ENCODE results near the gene KAT7.

DNA sequence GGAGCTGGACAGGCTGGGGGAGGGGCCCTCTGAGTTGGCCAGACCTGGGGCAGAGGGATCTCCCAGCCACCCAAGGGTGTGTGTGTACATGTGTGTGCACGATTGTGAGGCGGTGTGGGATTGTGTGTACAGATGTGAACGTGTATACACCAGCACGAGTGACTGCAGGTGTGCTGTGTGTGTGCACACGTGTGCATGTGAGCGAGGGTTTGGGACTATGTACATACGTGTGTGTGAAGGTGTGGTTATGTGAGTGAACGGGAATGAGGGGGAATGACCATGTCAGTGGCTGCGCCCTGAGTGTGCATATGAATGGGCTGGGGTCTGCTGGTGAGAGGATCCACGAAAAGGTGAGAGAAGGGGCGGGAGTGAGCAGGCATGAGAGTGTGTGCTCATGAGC, 81.8 kb downstream of the KAT7 start:
- TF ChIP-seq, protein P1, sequence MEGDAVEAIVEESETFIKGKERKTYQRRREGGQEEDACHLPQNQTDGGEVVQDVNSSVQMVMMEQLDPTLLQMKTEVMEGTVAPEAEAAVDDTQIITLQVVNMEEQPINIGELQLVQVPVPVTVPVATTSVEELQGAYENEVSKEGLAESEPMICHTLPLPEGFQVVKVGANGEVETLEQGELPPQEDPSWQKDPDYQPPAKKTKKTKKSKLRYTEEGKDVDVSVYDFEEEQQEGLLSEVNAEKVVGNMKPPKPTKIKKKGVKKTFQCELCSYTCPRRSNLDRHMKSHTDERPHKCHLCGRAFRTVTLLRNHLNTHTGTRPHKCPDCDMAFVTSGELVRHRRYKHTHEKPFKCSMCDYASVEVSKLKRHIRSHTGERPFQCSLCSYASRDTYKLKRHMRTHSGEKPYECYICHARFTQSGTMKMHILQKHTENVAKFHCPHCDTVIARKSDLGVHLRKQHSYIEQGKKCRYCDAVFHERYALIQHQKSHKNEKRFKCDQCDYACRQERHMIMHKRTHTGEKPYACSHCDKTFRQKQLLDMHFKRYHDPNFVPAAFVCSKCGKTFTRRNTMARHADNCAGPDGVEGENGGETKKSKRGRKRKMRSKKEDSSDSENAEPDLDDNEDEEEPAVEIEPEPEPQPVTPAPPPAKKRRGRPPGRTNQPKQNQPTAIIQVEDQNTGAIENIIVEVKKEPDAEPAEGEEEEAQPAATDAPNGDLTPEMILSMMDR (IDR thresholded peaks at IDR 0.05): no peak
- TF ChIP-seq POLR2A (IDR thresholded peaks at IDR 0.05): no peak

Measured in lower leg skin (tissue), 3 donors.